Astrocyte of the spinal cord (primary cell): Measurements from ENCODE around the gene UVRAG.

Experiments
- DNase-seq: peaks from one replicate; pipeline ENCODE4 v3.0.0; 2011; ENCODE audit warnings: low read depth, low spot score
- H3K4me3 ChIP-seq: 2 replicates; pipeline ENCODE4 v1.5.1; 2011; ENCODE audit warnings: low read depth, mild to moderate bottlenecking, low read length, moderate library complexity
- in situ Hi-C: cut with HindIII; loops from 2 replicates; pipeline ENCODE4 v1.10.0; 2017; ENCODE audit warnings: low sequenced_read_pairs
- TF ChIP-seq, protein P1 (sequence below): IDR thresholded peaks from 2 replicates; pipeline ENCODE4 v1.5.1; 2012; ENCODE audit warnings: low read depth, mild to moderate bottlenecking, low read length, inconsistent platforms

The UVRAG gene

GRCh38 chr11:76141901-76142588 lies 327.0 kb downstream of the UVRAG start:
- no peak for DNase-seq
- in situ Hi-C loops = no loop called here
- H3K4me3 ChIP-seq = no peak overlapping the region
- TF ChIP-seq, protein P1, sequence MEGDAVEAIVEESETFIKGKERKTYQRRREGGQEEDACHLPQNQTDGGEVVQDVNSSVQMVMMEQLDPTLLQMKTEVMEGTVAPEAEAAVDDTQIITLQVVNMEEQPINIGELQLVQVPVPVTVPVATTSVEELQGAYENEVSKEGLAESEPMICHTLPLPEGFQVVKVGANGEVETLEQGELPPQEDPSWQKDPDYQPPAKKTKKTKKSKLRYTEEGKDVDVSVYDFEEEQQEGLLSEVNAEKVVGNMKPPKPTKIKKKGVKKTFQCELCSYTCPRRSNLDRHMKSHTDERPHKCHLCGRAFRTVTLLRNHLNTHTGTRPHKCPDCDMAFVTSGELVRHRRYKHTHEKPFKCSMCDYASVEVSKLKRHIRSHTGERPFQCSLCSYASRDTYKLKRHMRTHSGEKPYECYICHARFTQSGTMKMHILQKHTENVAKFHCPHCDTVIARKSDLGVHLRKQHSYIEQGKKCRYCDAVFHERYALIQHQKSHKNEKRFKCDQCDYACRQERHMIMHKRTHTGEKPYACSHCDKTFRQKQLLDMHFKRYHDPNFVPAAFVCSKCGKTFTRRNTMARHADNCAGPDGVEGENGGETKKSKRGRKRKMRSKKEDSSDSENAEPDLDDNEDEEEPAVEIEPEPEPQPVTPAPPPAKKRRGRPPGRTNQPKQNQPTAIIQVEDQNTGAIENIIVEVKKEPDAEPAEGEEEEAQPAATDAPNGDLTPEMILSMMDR = no peak

DNA sequence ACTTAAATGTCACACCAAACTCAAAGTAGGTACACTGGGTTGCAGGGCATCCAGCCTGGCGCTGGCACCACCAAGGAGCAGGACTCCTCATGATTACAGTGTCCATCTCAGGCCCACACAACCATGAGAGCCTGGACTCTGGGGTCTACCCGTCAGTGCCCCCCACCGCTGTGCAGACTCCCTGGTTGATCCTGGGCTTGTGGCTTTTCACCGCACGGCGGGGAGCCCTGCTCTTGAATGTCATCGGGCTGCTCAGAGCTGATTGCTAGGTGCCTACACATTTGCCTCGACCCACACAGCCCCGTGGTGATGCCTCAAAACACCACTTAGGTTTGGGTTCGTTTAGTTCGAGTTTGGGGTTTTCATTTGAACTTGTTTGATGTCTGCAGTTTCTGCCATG lies 328.3 kb downstream of the UVRAG start:
- no peak overlapping the region for H3K4me3 ChIP-seq
- in situ Hi-C loops = no loop called here
- no peak for DNase-seq
- TF ChIP-seq, protein P1 = no peak

GRCh38 chr11:76147106-76147740 lies 332.2 kb downstream of the UVRAG start:
- H3K4me3 ChIP-seq = no peak overlapping the region
- in situ Hi-C loops = no loop called here
- no peak for DNase-seq
- TF ChIP-seq, protein P1 = no peak

- in situ Hi-C loops = no loop called here
- DNase-seq = no peak
- no peak overlapping the region for H3K4me3 ChIP-seq
- TF ChIP-seq, protein P1 = no peak
These were observed 333.2 kb downstream of the UVRAG start for GRCh38 chr11:76148231-76148630.

DNA sequence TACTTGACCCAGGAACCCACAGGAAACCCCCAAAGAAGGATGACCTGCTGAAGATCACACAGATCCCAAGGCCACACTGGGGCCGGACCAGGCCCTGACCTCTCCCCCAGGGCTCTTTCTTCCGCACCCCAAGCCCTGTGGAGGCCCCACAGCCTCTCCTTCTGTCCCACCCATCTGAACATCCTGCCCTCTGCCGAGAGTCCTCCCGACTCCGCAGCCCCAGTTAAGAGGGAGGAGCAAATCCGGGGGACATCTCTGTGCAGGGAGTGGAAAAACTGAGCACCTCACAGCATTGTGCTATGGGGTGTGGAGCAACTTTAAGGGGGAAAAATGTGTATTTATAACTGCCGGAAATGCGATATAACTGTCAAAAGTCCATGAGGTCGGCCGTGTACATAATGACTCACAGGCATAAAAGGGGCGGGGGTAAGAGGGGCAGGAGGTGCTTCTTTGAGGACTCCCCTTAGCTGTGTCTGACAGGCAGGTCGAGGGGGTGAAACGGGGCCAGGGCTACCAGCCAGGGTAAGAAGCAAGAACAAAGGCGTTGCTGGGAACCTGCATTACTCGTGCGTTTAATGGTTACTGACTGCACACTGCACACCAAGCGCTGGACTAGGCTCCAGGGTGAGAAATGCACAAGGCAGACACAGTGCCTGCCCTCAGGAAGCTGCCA lies 334.1 kb downstream of the UVRAG start:
- in situ Hi-C loops = no loop called here

DNA sequence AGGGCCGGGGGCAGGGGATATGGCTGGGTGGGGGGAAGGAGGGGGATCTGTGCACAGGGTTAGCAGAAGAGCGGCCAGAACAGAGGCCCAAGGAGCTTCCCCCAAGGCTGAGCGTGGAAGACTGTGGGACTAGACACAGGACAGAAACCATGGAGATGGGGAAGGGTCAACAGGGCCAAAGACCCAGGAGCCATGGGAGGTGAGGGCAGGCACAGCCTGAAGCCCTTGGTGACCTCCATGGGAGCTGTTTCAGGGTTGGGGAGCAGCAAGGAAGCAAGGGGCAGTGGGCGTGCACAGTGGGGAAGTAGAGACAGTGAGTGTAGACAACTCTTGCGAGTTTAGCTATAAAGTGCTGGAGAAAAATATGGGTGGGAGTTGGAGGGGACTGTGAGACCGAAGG lies 334.7 kb downstream of the UVRAG start:
- in situ Hi-C loops = no loop called here
- H3K4me3 ChIP-seq = no peak overlapping the region
- TF ChIP-seq, protein P1 = no peak
- no peak for DNase-seq

More for the DNA sequence above, 334.1 kb downstream of the UVRAG start:
- TF ChIP-seq, protein P1 = no peak
- H3K4me3 ChIP-seq = no peak overlapping the region
- DNase-seq = no peak
